ENCODE results near the gene GMDS. TPM values are rescaled to one million over a fixed set of nuclear protein-coding genes. Genes with fewer than 3 reads are reported as not detected.

Gene GMDS
- polyA plus RNA-seq, 1 of the 3 experiments (the other 2 are of a cell fraction): 12.3 TPM

DNA sequence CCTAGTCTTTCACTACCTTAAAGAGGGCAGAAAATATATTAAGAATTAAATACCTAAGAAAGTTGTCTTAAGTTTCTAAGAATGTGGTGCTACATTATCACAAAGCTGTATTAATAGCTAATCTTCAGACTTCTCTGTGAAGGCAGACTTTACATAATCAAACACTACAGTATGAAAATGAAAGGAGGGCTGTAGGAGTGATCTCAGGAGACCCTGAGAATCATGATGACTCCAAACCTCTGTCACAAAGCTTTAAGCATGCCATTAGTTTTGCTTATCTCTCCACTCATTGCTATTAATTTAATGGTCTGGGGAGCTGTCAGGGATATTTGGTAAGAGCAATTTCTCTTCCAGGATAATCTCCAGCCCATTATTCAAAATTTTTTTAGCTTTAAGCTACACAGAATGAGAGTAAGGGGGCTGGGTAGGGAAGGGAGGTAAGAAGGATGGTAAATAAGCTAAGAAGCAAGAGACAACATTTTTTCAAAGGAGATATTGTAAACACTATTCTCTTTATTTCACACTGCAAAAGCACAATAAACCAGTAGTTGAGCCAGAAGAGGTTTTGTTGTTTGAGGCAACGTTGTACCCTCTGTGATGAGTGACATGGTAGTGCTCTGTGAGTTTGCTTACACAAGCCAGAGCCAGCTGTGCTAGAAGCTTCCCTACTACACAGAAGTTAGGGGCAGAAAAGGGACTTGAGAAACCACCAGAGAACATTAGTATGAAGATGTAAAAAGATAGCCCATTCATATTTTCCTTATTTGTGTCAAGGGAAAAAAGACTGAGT, 258.8 kb downstream of the GMDS start (continued):
- TF ChIP-seq GABPA (IDR thresholded peaks at IDR 0.05; ENCODE audit: low read depth) (no peak), GATA2 (CRISPR knock-in tag; IDR thresholded peaks at IDR 0.05) (no peak)
- TF ChIP-seq, protein P1, sequence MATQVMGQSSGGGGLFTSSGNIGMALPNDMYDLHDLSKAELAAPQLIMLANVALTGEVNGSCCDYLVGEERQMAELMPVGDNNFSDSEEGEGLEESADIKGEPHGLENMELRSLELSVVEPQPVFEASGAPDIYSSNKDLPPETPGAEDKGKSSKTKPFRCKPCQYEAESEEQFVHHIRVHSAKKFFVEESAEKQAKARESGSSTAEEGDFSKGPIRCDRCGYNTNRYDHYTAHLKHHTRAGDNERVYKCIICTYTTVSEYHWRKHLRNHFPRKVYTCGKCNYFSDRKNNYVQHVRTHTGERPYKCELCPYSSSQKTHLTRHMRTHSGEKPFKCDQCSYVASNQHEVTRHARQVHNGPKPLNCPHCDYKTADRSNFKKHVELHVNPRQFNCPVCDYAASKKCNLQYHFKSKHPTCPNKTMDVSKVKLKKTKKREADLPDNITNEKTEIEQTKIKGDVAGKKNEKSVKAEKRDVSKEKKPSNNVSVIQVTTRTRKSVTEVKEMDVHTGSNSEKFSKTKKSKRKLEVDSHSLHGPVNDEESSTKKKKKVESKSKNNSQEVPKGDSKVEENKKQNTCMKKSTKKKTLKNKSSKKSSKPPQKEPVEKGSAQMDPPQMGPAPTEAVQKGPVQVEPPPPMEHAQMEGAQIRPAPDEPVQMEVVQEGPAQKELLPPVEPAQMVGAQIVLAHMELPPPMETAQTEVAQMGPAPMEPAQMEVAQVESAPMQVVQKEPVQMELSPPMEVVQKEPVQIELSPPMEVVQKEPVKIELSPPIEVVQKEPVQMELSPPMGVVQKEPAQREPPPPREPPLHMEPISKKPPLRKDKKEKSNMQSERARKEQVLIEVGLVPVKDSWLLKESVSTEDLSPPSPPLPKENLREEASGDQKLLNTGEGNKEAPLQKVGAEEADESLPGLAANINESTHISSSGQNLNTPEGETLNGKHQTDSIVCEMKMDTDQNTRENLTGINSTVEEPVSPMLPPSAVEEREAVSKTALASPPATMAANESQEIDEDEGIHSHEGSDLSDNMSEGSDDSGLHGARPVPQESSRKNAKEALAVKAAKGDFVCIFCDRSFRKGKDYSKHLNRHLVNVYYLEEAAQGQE (IDR thresholded peaks at IDR 0.05; ENCODE audit: low read depth, low read length): no peak

GRCh38 chr6:1984346-1984994, 260.9 kb downstream of the GMDS start:
- H3K4me3 ChIP-seq (ENCODE audit: low read depth in 2 of 2, low read length in 1 of 2): no peak overlapping the region
- TF ChIP-seq EZH2phosphoT487 (IDR thresholded peaks at IDR 0.05; ENCODE audit: borderline replicate concordance, low read depth) (no peak), RXRA (IDR thresholded peaks at IDR 0.05; ENCODE audit: borderline replicate concordance, low read depth) (no peak), IRF3 (IDR thresholded peaks at IDR 0.05; ENCODE audit: low read depth, low read length) (no peak), USF2 (IDR thresholded peaks at IDR 0.05; ENCODE audit: borderline replicate concordance, low read depth, low read length) (no peak), JUND (IDR thresholded peaks at IDR 0.05) (no peak), TEAD4 (IDR thresholded peaks at IDR 0.05; ENCODE audit: borderline replicate concordance, insufficient read depth) (no peak)
- no peaks in the 10 kb centered on the region for H4K20me1 ChIP-seq (ENCODE audit: insufficient read depth)
- no peak for DNase-seq
- no peak overlapping the region for H2AFZ ChIP-seq (ENCODE audit: low read depth)
- ChIA-PET POLR2A (no interaction called here), CTCF (interaction anchor here (0.8 to 1.6 kb wide), 3 partner anchors 11 to 43 kb away, joined by 3 to 4 read pairs (median 3); no protein-coding TSS in a partner anchor)
- H3K9me2 ChIP-seq: no peaks in the 10 kb centered on the region
- H3K27me3 ChIP-seq (ENCODE audit: insufficient read depth): no peaks in the 10 kb centered on the region
- H3K4me2 ChIP-seq: no peak overlapping the region
- WGBS (ENCODE audit: low lambda C conversion rate): 96% methylated on average over 3 of the region's 3 CpGs
- H3K9me3 ChIP-seq: 0 out of 2 replicates have a peak, but pooled peaks cover 3% of the 10 kb centered on the region
- no peaks in the 10 kb centered on the region for H3F3A ChIP-seq (replicated peaks; ENCODE audit: insufficient read depth)
- no peaks in the 10 kb centered on the region for H3K79me2 ChIP-seq (ENCODE audit: insufficient read depth)
- no peak overlapping the region for H3K27ac ChIP-seq (ENCODE audit: low read depth in 2 of 2, low read length in 1 of 2)
- peaks cover 5 to 12% of the 10 kb centered on the region in 2 experiments for H3K4me1 ChIP-seq (ENCODE audit: control insufficient read depth in 1 of 2, insufficient read depth in 2 of 2, low read depth in 1 of 2, low read length in 1 of 2)
- peaks cover 0 to 6% of the 10 kb centered on the region in 2 experiments for H3K36me3 ChIP-seq (replicated peaks in 1 of 2; ENCODE audit: control insufficient read depth in 1 of 2, insufficient read depth in 2 of 2, low read length in 1 of 2)
- no peak overlapping the region for H3K9ac ChIP-seq

All from SK-N-SH (cell line).